A549 (cell line): ENCODE measurements around the gene SUPT3H. TPM values are rescaled to one million over a fixed set of nuclear protein-coding genes. Genes with fewer than 3 reads are reported as not detected.

ENCODE experiments used
- ATAC-seq, 2 experiments: fragments of 200-7000 bp in 1 of 2; fragments of >200 bp in 1 of 2; cut with Nextera tagmentation in 1 of 2; cut with Tn5 transposase in 1 of 2; 3 replicates each; pipeline versions ENCODE4 v1.8.0 to v1.9.1; 2018 to 2020; ENCODE audit warnings: mild to moderate bottlenecking in 1 of 2, moderate library complexity in 1 of 2
- CTCF ChIA-PET: fragments of 300-600 bp; sonication (Branson Sonifier 250); formaldehyde crosslinking; extraction: SDS; loops from one replicate; lab custom pipeline; 2021; ENCODE audit warnings: antibody characterized with exemption, inconsistent platforms; lab: Yijun Ruan, JAX
- POLR2A ChIA-PET: fragments of 350-600 bp; formaldehyde crosslinking; extraction: SDS; loops from one replicate; lab custom pipeline; 2021; ENCODE audit warnings: antibody characterized with exemption, inconsistent platforms; lab: Yijun Ruan, JAX
- DNase-seq, 2 experiments: peaks; one replicate each; pipeline versions ENCODE4 v3.0.0 to v3.0.0-alpha.2; 2011 to 2016; ENCODE audit warnings: low read depth in 1 of 2, low spot score in 1 of 2
- FAIRE-seq: peaks from 2 replicates; lab custom pipeline; 2011; peaks lifted over from hg19 to GRCh38; lab: Jason Lieb, UNC
- H3K27ac ChIP-seq, 2 experiments: fragments of >200 bp; sonication (Bioruptor Twin); formaldehyde crosslinking; 3 replicates each; pipeline ENCODE4 v1.5.1; 2016 to 2017
- H3K4me1 ChIP-seq: fragments of >200 bp; sonication (Bioruptor Twin); formaldehyde crosslinking; 3 replicates; pipeline ENCODE4 v1.6.1; 2016
- H3K4me2 ChIP-seq: fragments of >200 bp; sonication (Bioruptor Twin); formaldehyde crosslinking; 3 replicates; pipeline ENCODE4 v1.6.1; 2016
- H3K4me3 ChIP-seq: fragments of >200 bp; sonication (Bioruptor Twin); formaldehyde crosslinking; 3 replicates; pipeline ENCODE4 v1.5.1; 2016
- H3K9me3 ChIP-seq: fragments of >200 bp; sonication (Bioruptor Twin); formaldehyde crosslinking; 3 replicates; pipeline ENCODE4 v1.6.1; 2016
- EP300 ChIP-seq, 2 experiments: fragments of >200 bp; sonication (Bioruptor Twin); formaldehyde crosslinking; IDR thresholded peaks; 2 replicates in 1 of 2; 3 replicates in 1 of 2; pipeline ENCODE4 v1.6.1; 2016 to 2017
- FOSB ChIP-seq: fragments of 250-450 bp; sonication (Bioruptor Pico); IDR thresholded peaks from 2 replicates; pipeline ENCODE4 v1.5.0; 2020; ENCODE audit warnings: mild to moderate bottlenecking, moderate library complexity
- FOSL2 ChIP-seq, 2 experiments: fragments of 450-650 bp in 1 of 2; fragments of >200 bp in 1 of 2; sonication (Bioruptor Twin) in 1 of 2; formaldehyde crosslinking; IDR thresholded peaks; 2 replicates each; pipeline versions ENCODE4 v1.5.0 to v1.6.1; 2016 to 2020; ENCODE audit warnings: mild to moderate bottlenecking in 1 of 2, moderate library complexity in 1 of 2
- GATA3 ChIP-seq: IDR thresholded peaks from 2 replicates; pipeline ENCODE4 v1.6.1; 2012; ENCODE audit warnings: borderline replicate concordance
- HES2 ChIP-seq: fragments of >200 bp; sonication (Bioruptor Twin); formaldehyde crosslinking; IDR thresholded peaks from 2 replicates; pipeline ENCODE4 v1.6.1; 2016
- HEYL ChIP-seq: fragments of 250-450 bp; sonication (Bioruptor Pico); IDR thresholded peaks from 2 replicates; pipeline ENCODE4 v1.8.0; 2021; ENCODE audit warnings: mild to moderate bottlenecking, moderate library complexity
- HOXB5 ChIP-seq: fragments of 250-450 bp; sonication (Bioruptor Pico); IDR thresholded peaks from 2 replicates; pipeline ENCODE4 v1.5.0; 2020; ENCODE audit warnings: mild to moderate bottlenecking, moderate library complexity
- MAFK ChIP-seq: fragments of 450-650 bp; IDR thresholded peaks from 2 replicates; pipeline ENCODE4 v1.6.1; 2014; ENCODE audit not compliant: partially characterized antibody
- MAZ ChIP-seq: fragments of 150-350 bp; IDR thresholded peaks from 2 replicates; pipeline ENCODE4 v1.6.1; 2014; ENCODE audit warnings: antibody characterized with exemption, low read depth, low read length, borderline replicate concordance
- MYC ChIP-seq: IDR thresholded peaks from 2 replicates; pipeline ENCODE4 v1.6.1; 2012; ENCODE audit warnings: mild to moderate bottlenecking, inconsistent platforms, low read length, improper control_type of control experiment, borderline replicate concordance
- RARB ChIP-seq: fragments of 250-450 bp; sonication (Bioruptor Pico); IDR thresholded peaks from 2 replicates; pipeline ENCODE4 v1.8.0; 2021; ENCODE audit warnings: mild to moderate bottlenecking, moderate library complexity
- RCOR1 ChIP-seq: fragments of 150-350 bp; IDR thresholded peaks from 2 replicates; pipeline ENCODE4 v1.6.1; 2014; ENCODE audit warnings: antibody characterized with exemption, low read length, low read depth
- SREBF2 ChIP-seq: fragments of 450-650 bp; IDR thresholded peaks from 2 replicates; pipeline ENCODE4 v1.6.1; 2014; ENCODE audit warnings: mild to moderate bottlenecking, moderate library complexity
- ZSCAN20 ChIP-seq: fragments of 250-450 bp; sonication (Bioruptor Pico); IDR thresholded peaks from 2 replicates; pipeline ENCODE4 v1.8.0; 2022; ENCODE audit warnings: mild to moderate bottlenecking, moderate library complexity
- WGBS: methylation state at CpG from one replicate; pipeline ENCODE4 v1.1.6; 2017; ENCODE audit errors: missing lambda C conversion rate; 5-methylcytosine and 5-hydroxymethylcytosine counted together
- polyA plus RNA-seq, 4 experiments: library from polyadenylated mRNA; depleted of rRNA in 3 of 4; stranded (reverse); fragments of >200 nt; fragmentation: RNase III in 1 of 4; extraction: RNeasy Plus Mini Kit Qiagen cat#74134 plus additional on column Dnase treatment in 1 of 4; gene quantifications; 2 replicates in 3 of 4; 3 replicates in 1 of 4; pipeline ENCODE4 v1.2.3, GENCODE V29; 2011 to 2017
- TF ChIP-seq, protein P1 (sequence below): fragments of >200 bp; sonication (Bioruptor Twin); formaldehyde crosslinking; IDR thresholded peaks from 3 replicates; pipeline ENCODE4 v1.6.1; 2016
- TF ChIP-seq, protein P2 (sequence below): IDR thresholded peaks from 2 replicates; pipeline ENCODE4 v1.6.1; 2012
- TF ChIP-seq, protein P3 (sequence below): fragments of 250-450 bp; sonication (Bioruptor Pico); IDR thresholded peaks from 2 replicates; pipeline ENCODE4 v1.5.0; 2020; ENCODE audit warnings: low read depth, mild to moderate bottlenecking, moderate library complexity

Gene SUPT3H
- polyA plus RNA-seq, 2 of the 4 experiments (the other 2 are of a cell fraction) = 4.3 to 6.2 TPM

- CTCF ChIA-PET = no interaction called here
- H3K9me3 ChIP-seq = no peaks in the 10 kb centered on the region
- TF ChIP-seq HES2 (no peak), MAZ (no peak), FOSB (no peak), RCOR1 (no peak), FOSL2 (IDR thresholded peaks at IDR 0.05) (no peak), FOSL2 (CRISPR knock-in tag; IDR thresholded peaks at IDR 0.05) (no peak), MYC (no peak), ZSCAN20 (CRISPR knock-in tag) (no peak)
- TF ChIP-seq, protein P1, sequence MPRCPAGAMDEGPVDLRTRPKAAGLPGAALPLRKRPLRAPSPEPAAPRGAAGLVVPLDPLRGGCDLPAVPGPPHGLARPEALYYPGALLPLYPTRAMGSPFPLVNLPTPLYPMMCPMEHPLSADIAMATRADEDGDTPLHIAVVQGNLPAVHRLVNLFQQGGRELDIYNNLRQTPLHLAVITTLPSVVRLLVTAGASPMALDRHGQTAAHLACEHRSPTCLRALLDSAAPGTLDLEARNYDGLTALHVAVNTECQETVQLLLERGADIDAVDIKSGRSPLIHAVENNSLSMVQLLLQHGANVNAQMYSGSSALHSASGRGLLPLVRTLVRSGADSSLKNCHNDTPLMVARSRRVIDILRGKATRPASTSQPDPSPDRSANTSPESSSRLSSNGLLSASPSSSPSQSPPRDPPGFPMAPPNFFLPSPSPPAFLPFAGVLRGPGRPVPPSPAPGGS = no peak
- TF ChIP-seq, all 56 proteins: peak for 0
- Histone ChIP-seq H3K4me2 (no peak overlapping the region), H3K4me1 (no peaks in the 10 kb centered on the region), H3K4me3 (no peak overlapping the region), H3K27ac (no peak overlapping the region)
- POLR2A ChIA-PET = no interaction called here
- WGBS = 82% methylated on average over 5 of the region's 5 CpGs
- no peak for ATAC-seq
- no peak for DNase-seq
- FAIRE-seq = no peak
These were observed 569.6 kb downstream of the SUPT3H start for GRCh38 chr6:44808148-44808547.

DNA sequence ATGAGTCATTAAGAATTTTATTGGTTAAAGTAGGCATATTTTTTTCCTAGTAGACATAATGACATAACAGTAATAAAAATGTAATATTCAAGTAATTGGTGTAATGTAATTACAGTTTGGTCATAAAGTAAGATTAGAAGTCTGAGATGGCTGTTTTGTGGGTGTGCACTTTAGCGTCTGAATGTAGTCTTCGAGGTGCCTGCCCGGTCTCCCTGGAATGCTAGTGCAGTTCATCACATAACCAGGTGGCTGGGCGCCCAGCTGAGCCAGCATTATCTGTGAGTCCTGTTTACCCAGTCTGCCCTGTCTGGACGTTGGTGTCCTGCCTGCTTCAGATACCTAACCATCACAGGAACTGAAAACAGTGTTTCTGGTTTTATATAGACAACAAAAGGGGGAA, 571.1 kb downstream of the SUPT3H start:
- CTCF ChIA-PET = no interaction called here
- H3K9me3 ChIP-seq = no peaks in the 10 kb centered on the region
- no peak for TF ChIP-seq RARB (CRISPR knock-in tag)
- TF ChIP-seq, protein P1 = no peak
- TF ChIP-seq GATA3 = no peak
- TF ChIP-seq, protein P2, sequence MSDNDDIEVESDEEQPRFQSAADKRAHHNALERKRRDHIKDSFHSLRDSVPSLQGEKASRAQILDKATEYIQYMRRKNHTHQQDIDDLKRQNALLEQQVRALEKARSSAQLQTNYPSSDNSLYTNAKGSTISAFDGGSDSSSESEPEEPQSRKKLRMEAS = no peak
- no peak for TF ChIP-seq MAZ
- TF ChIP-seq, all 56 proteins: peak for 0
- DNase-seq (no peak), FAIRE-seq (no peak), ATAC-seq (no peak)
- Histone ChIP-seq H3K27ac (no peak overlapping the region), H3K4me3 (no peak overlapping the region), H3K4me1 (no peaks in the 10 kb centered on the region), H3K4me2 (no peak overlapping the region)
- POLR2A ChIA-PET = no interaction called here
- WGBS = 70% methylated on average over 5 of the region's 5 CpGs

DNA sequence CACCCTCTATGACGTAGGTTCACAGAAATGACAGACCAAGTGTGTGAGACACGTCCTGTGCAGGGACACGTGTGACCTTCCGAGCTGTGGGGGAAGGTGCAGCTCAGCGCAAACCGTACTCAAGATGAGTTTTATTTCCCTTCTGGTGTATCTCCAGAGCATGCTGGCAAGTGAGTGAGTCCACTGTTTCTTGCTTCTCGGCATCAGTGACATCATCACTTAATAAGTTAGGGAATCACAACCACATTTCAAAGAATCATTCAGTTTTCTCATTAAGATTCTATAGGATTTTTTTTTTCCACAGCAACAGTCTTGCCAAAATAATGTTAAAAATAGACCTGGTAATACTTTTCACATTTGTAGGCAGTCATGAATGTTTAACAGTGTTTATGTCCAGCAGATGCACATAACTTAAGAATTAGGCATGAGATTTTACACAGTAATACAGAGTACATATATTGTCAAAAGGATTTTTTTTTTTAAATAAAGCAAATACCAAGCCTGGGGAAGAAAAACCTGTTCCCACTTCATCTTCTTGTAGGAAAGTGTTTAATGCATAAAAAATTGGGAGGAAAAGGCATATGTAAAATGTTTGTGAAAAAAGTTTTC, 572.4 kb downstream of the SUPT3H start:
- TF ChIP-seq SREBF2 (no peak), EP300 (IDR thresholded peaks at IDR 0.05) (no peak), MYC (no peak), HOXB5 (CRISPR knock-in tag) (no peak), MAFK (no peak), HEYL (CRISPR knock-in tag) (no peak)
- TF ChIP-seq, protein P1 = no peak
- TF ChIP-seq, protein P3, sequence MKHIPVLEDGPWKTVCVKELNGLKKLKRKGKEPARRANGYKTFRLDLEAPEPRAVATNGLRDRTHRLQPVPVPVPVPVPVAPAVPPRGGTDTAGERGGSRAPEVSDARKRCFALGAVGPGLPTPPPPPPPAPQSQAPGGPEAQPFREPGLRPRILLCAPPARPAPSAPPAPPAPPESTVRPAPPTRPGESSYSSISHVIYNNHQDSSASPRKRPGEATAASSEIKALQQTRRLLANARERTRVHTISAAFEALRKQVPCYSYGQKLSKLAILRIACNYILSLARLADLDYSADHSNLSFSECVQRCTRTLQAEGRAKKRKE = no peak
- POLR2A ChIA-PET = no interaction called here
- DNase-seq (no peak), FAIRE-seq (no peak), ATAC-seq (no peak)
- no peak overlapping the region for H3K4me2 ChIP-seq
- H3K4me1 ChIP-seq = no peaks in the 10 kb centered on the region
- H3K27ac ChIP-seq = no peak overlapping the region
- CTCF ChIA-PET = interaction anchor here (0.7 kb wide), 1 partner anchor 64 kb away, joined by 3 read pairs; no protein-coding TSS in a partner anchor
- no peak overlapping the region for H3K4me3 ChIP-seq
- no peaks in the 10 kb centered on the region for H3K9me3 ChIP-seq
- WGBS = 84% methylated on average over 7 of the region's 7 CpGs
